Immature natural killer cell (primary cell): ENCODE data around the gene KCNK7. TPM values are rescaled to one million over a fixed set of nuclear protein-coding genes. Genes with fewer than 3 reads are reported as not detected.

Experiments used
- DNase-seq, 3 donors: peaks; one replicate each; pipeline ENCODE4 v3.0.0; 2022; ENCODE audit warnings: mixed read lengths in 1 of 3
- H3K27ac Mint-ChIP-seq, 6 donors: one replicate each; pipeline ENCODE4 v1.8.0; 2020; ENCODE audit warnings: mixed read lengths in 6 of 6, mild to moderate bottlenecking in 5 of 6, inconsistent platforms in 4 of 6, moderate library complexity in 3 of 6
- H3K27me3 Mint-ChIP-seq, 3 donors: one replicate each; pipeline ENCODE4 v1.8.0; 2020 to 2021; ENCODE audit warnings: low read depth in 3 of 3, mild to moderate bottlenecking in 3 of 3, mixed read lengths in 3 of 3, moderate library complexity in 3 of 3, inconsistent platforms in 1 of 3
- H3K36me3 Mint-ChIP-seq, 3 donors: one replicate each; pipeline ENCODE4 v1.8.0; 2020; ENCODE audit warnings: mixed read lengths in 3 of 3, inconsistent platforms in 2 of 3, mild to moderate bottlenecking in 2 of 3
- H3K4me1 Mint-ChIP-seq, 2 donors: one replicate each; pipeline ENCODE4 v1.8.0; 2020; ENCODE audit warnings: inconsistent platforms in 2 of 2, mild to moderate bottlenecking in 2 of 2, mixed read lengths in 2 of 2, moderate library complexity in 1 of 2
- H3K4me3 Mint-ChIP-seq, 5 donors: one replicate each; pipeline ENCODE4 v1.8.0; 2020; ENCODE audit warnings: mild to moderate bottlenecking in 5 of 5, mixed read lengths in 5 of 5, inconsistent platforms in 3 of 5, moderate library complexity in 3 of 5
- H3K9me3 Mint-ChIP-seq, 6 donors: one replicate each; pipeline ENCODE4 v1.8.0; 2020; ENCODE audit warnings: mild to moderate bottlenecking in 6 of 6, mixed read lengths in 6 of 6, inconsistent platforms in 4 of 6, moderate library complexity in 3 of 6
- polyA plus RNA-seq, 3 donors: library from polyadenylated mRNA; unstranded; fragments of 300-500 nt; fragmentation: Illumina TruSeq; gene quantifications; one replicate each; pipeline ENCODE4 v1.2.3, GENCODE V29; 2021

Gene KCNK7
- polyA plus RNA-seq, 3 donors from 2014 or later, result not detected

GRCh38 chr11:65586247-65586630 lies 9.4 kb downstream of the KCNK7 start:
- Mint-ChIP-seq H3K27me3 (peaks cover 2% of the 10 kb centered on the region in 3 donors), H3K4me3 (peak overlapping the region in 1 of 5 donors; percentile 10), H3K36me3 (peaks cover 0 to 12% (median 7%) of the 10 kb centered on the region in 3 donors), H3K4me1 (peaks cover 17 to 27% of the 10 kb centered on the region in 2 donors), H3K27ac (peak overlapping the region; percentile 21 to 81 (median 56)), H3K9me3 (no peaks in the 10 kb centered on the region)
- DNase-seq, result no peak

GRCh38 chr11:65585396-65586246 lies 10.0 kb downstream of the KCNK7 start:
- DNase-seq, result no peak
- Mint-ChIP-seq H3K27me3 (peaks cover 2% of the 10 kb centered on the region in 3 donors), H3K36me3 (peaks cover 0 to 12% (median 7%) of the 10 kb centered on the region in 3 donors), H3K9me3 (no peaks in the 10 kb centered on the region), H3K4me3 (no peak overlapping the region), H3K27ac (peak overlapping the region in 5 of 6 donors; percentile 21 to 81 (median 44)), H3K4me1 (peaks cover 17 to 27% of the 10 kb centered on the region in 2 donors)

GRCh38 chr11:65584723-65585171 lies 10.9 kb downstream of the KCNK7 start:
- H3K27me3 Mint-ChIP-seq, result peaks cover 2 to 3% (median 2%) of the 10 kb centered on the region in 3 donors
- H3K36me3 Mint-ChIP-seq, result peaks cover 0 to 12% (median 7%) of the 10 kb centered on the region in 3 donors
- H3K4me3 Mint-ChIP-seq, result no peak overlapping the region
- H3K9me3 Mint-ChIP-seq, result no peaks in the 10 kb centered on the region
- peaks cover 17 to 26% of the 10 kb centered on the region in 2 donors for H3K4me1 Mint-ChIP-seq
- DNase-seq, result no peak
- H3K27ac Mint-ChIP-seq, result peak overlapping the region in 1 of 6 donors; percentile 37

GRCh38 chr11:65584106-65584505 lies 11.5 kb downstream of the KCNK7 start:
- H3K4me3 Mint-ChIP-seq, result no peak overlapping the region
- no peak for DNase-seq
- peaks cover 19 to 28% of the 10 kb centered on the region in 2 donors for H3K4me1 Mint-ChIP-seq
- peaks cover 0 to 12% (median 7%) of the 10 kb centered on the region in 3 donors for H3K36me3 Mint-ChIP-seq
- peak overlapping the region in 5 of 6 donors; percentile 18 to 66 (median 43) for H3K27ac Mint-ChIP-seq
- peaks cover under 1 to 3% (median 2%) of the 10 kb centered on the region in 3 donors for H3K27me3 Mint-ChIP-seq
- H3K9me3 Mint-ChIP-seq, result no peaks in the 10 kb centered on the region

GRCh38 chr11:65583589-65583988 lies 12.0 kb downstream of the KCNK7 start:
- Mint-ChIP-seq H3K4me3 (no peak overlapping the region), H3K27ac (peak overlapping the region in 5 of 6 donors; percentile 8 to 79 (median 62)), H3K9me3 (no peaks in the 10 kb centered on the region), H3K4me1 (peaks cover 21 to 28% of the 10 kb centered on the region in 2 donors), H3K36me3 (peaks cover 0 to 12% (median 7%) of the 10 kb centered on the region in 3 donors), H3K27me3 (peaks cover 0 to 3% (median 2%) of the 10 kb centered on the region in 3 donors)
- no peak for DNase-seq

- peaks cover 20 to 29% of the 10 kb centered on the region in 2 donors for H3K4me1 Mint-ChIP-seq
Measured at GRCh38 chr11:65581928-65582327, 13.7 kb downstream of the KCNK7 start.

GRCh38 chr11:65580756-65581155 lies 14.8 kb downstream of the KCNK7 start:
- no peaks in the 10 kb centered on the region for H3K9me3 Mint-ChIP-seq
- H3K4me3 Mint-ChIP-seq, result peak overlapping the region in 1 of 5 donors; percentile 16
- peaks cover 0 to 11% (median 0%) of the 10 kb centered on the region in 3 donors for H3K27me3 Mint-ChIP-seq
- peaks cover 0 to 9% (median 4%) of the 10 kb centered on the region in 3 donors for H3K36me3 Mint-ChIP-seq
- peak overlapping the region in 1 of 6 donors; percentile 4 for H3K27ac Mint-ChIP-seq
- no peak for DNase-seq
- H3K4me1 Mint-ChIP-seq, result peaks cover 26 to 35% of the 10 kb centered on the region in 2 donors

More at GRCh38 chr11:65581928-65582327, 13.7 kb downstream of the KCNK7 start:
- Mint-ChIP-seq H3K4me3 (no peak overlapping the region), H3K27ac (peak overlapping the region; percentile 32 to 80 (median 72)), H3K36me3 (peaks cover 0 to 12% (median 7%) of the 10 kb centered on the region in 3 donors), H3K27me3 (peaks cover 0 to 7% (median 0%) of the 10 kb centered on the region in 3 donors), H3K9me3 (no peaks in the 10 kb centered on the region)
- no peak for DNase-seq

GRCh38 chr11:65580031-65580692 lies 15.4 kb downstream of the KCNK7 start:
- H3K9me3 Mint-ChIP-seq, result no peaks in the 10 kb centered on the region
- no peak overlapping the region for H3K4me3 Mint-ChIP-seq
- no peak for DNase-seq
- peaks cover 32 to 40% of the 10 kb centered on the region in 2 donors for H3K4me1 Mint-ChIP-seq
- H3K27me3 Mint-ChIP-seq, result peaks cover 5 to 15% (median 6%) of the 10 kb centered on the region in 3 donors
- H3K27ac Mint-ChIP-seq, result peak overlapping the region in 1 of 6 donors; percentile 12
- H3K36me3 Mint-ChIP-seq, result peaks cover 0 to 9% (median 4%) of the 10 kb centered on the region in 3 donors

- Mint-ChIP-seq H3K9me3 (no peaks in the 10 kb centered on the region), H3K4me3 (peak overlapping the region in 2 of 5 donors; percentile 43 to 47), H3K4me1 (peaks cover 38 to 46% of the 10 kb centered on the region in 2 donors), H3K36me3 (peaks cover 0 to 9% (median 4%) of the 10 kb centered on the region in 3 donors), H3K27ac (peak overlapping the region in 2 of 6 donors; percentile 64 to 67), H3K27me3 (peaks cover 10 to 23% (median 11%) of the 10 kb centered on the region in 3 donors)
- no peak for DNase-seq
Measured at GRCh38 chr11:65579291-65579690, 16.3 kb downstream of the KCNK7 start.

GRCh38 chr11:65578667-65579066 lies 16.9 kb downstream of the KCNK7 start:
- Mint-ChIP-seq H3K4me3 (peak overlapping the region; percentile 58 to 88 (median 69)), H3K27me3 (peaks cover 12 to 27% (median 13%) of the 10 kb centered on the region in 3 donors), H3K36me3 (peaks cover 0 to 9% (median 4%) of the 10 kb centered on the region in 3 donors), H3K9me3 (no peaks in the 10 kb centered on the region), H3K4me1 (peaks cover 43 to 47% of the 10 kb centered on the region in 2 donors), H3K27ac (peak overlapping the region; percentile 47 to 89 (median 80))
- no peak for DNase-seq

GRCh38 chr11:65578134-65578533 lies 17.5 kb downstream of the KCNK7 start:
- Mint-ChIP-seq H3K4me3 (peak overlapping the region; percentile 58 to 88 (median 79)), H3K27ac (peak overlapping the region; percentile 71 to 89 (median 82)), H3K27me3 (peaks cover 12 to 27% (median 13%) of the 10 kb centered on the region in 3 donors), H3K9me3 (no peaks in the 10 kb centered on the region), H3K36me3 (peaks cover 0 to 9% (median under 1%) of the 10 kb centered on the region in 3 donors), H3K4me1 (peaks cover 48 to 51% of the 10 kb centered on the region in 2 donors)
- DNase-seq, result no peak

GRCh38 chr11:65577756-65578109 lies 17.9 kb downstream of the KCNK7 start:
- peaks cover 12 to 30% (median 13%) of the 10 kb centered on the region in 3 donors for H3K27me3 Mint-ChIP-seq
- peaks cover 0 to 6% (median 0%) of the 10 kb centered on the region in 3 donors for H3K36me3 Mint-ChIP-seq
- H3K27ac Mint-ChIP-seq, result peak overlapping the region; percentile 67 to 89 (median 82)
- peaks cover 52 to 54% of the 10 kb centered on the region in 2 donors for H3K4me1 Mint-ChIP-seq
- H3K4me3 Mint-ChIP-seq, result peak overlapping the region; percentile 58 to 88 (median 63)
- no peak for DNase-seq
- H3K9me3 Mint-ChIP-seq, result no peaks in the 10 kb centered on the region
